IPS-NIHi7 (cell line): ENCODE measurements around the gene TTLL12.
A peak's percentile ranks its signal among the peaks of the same experiment; 100 is the strongest.

Source experiments
- DNase-seq: peaks from one replicate; pipeline ENCODE4 v3.0.0; 2012; ENCODE audit warnings: mixed read lengths; ENCODE audit errors: extremely low spot score

Gene TTLL12

DNA sequence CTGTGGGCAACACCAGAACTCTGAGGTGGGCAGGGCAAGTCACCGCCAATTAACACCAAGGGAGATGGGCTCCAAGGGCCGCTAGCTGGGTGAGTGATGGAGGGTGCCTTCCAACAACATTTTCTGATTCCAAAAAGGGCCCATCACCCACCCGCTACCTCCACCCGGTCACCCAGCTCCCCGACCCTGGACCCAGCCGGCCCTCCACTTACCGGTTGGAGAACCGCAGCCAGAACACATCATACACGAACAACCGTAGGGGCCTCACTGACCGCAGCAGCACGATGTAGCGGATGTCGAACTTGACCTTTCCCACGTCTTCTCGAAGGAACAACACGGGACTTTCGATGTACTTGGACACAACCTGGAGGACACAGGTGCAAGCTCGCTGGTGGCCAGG lies 14.7 kb downstream of the TTLL12 start:
- no peak for DNase-seq

DNA sequence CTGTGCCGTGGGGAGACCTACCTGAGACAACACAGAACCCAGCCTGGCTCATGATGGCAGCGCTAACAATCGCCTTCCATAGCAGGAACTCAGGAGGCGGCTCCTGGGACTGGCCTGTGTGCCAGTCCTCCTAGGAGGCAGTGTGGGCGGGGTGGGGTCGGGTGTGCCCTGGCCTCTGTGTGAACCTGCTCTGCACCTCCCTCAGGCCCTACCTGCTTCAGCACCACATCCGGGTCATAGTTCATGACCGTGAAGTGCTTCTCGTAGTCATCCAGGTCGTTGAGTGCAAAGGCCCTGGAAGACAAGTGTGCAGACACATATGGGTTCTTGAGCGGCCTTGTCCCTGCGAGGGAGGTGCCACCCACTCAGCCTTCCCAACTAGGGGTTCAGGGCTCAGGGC lies 15.3 kb downstream of the TTLL12 start:
- DNase-seq, result no peak

DNA sequence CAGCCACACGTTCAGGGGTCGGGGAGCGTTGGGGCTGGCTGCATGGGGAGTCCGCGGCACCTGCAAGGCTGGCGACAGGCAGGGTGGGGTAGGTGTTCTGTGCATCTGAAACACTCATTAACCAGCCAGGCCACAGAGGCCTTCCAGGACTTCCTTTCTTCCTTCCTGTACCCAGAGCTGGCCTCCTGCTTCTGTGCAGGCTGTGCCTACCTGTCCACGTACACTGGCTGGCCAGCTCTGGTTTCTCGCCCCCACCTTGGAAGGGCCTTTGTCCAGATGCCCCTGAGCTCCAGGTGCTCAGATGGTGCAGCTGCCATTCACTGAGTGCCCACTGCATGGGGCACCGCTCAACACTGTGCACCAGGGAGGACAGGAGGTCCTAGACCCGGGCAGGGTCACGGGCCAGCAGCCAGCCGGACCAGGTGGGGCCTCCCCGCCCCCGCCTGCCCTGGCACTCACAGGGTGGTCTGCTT lies 15.9 kb downstream of the TTLL12 start:
- DNase-seq, result no peak

DNA sequence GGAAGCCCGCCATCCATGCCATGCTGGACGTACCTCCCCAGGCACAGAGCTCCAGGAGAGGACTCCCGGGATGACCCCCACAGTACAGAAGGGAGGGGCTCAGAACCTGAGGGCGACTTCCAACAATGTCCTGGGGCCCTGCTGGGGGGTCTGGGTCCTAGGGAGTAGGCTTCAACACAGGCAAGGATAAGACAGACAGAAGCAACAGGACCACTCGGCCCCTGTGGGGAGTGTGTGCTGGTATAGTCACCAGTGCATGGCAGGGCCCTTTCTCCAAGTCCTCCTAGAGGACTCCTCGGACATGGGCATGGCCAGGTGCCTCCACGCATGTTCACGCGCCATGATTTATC lies 16.8 kb downstream of the TTLL12 start:
- no peak for DNase-seq

DNA sequence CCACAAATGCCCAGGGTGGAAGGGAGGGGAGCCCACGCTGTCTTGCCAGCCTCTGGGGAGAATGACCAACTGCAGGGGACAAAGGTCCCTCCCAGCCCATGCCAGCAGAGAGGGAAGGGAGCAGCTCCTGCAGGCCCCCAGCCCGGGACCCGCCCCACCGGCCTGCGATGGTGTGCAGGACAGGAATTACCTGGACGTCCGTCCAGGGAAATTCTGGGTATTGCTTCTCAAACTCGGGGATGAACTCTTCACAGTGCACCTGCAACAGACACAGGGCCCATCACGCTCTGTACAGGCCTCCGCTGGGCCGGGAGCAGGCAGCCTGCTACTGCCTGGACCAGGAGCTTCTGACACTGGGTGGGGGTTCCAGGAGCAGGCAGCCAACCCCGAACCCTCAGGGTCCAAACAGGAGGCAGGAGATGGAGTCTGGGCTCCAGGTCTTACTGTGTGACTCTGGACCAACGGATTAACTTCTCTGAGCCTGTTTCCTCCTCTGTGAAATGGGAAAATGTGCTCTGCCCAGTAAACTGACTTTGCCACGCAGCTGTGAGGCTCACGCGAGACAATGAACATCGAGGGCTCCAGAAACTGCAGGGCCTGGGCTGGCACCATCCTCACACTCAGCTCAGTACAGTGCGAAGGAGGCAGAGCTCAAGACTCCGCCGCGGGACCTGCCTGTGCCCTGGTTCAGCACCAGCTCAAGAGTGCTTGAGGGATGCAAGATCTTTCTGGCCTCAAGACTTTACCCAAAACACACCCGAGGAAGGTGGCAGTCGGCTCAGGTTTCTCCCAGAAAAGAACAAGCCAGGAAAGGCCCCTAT lies 17.4 kb downstream of the TTLL12 start:
- no peak for DNase-seq

DNA sequence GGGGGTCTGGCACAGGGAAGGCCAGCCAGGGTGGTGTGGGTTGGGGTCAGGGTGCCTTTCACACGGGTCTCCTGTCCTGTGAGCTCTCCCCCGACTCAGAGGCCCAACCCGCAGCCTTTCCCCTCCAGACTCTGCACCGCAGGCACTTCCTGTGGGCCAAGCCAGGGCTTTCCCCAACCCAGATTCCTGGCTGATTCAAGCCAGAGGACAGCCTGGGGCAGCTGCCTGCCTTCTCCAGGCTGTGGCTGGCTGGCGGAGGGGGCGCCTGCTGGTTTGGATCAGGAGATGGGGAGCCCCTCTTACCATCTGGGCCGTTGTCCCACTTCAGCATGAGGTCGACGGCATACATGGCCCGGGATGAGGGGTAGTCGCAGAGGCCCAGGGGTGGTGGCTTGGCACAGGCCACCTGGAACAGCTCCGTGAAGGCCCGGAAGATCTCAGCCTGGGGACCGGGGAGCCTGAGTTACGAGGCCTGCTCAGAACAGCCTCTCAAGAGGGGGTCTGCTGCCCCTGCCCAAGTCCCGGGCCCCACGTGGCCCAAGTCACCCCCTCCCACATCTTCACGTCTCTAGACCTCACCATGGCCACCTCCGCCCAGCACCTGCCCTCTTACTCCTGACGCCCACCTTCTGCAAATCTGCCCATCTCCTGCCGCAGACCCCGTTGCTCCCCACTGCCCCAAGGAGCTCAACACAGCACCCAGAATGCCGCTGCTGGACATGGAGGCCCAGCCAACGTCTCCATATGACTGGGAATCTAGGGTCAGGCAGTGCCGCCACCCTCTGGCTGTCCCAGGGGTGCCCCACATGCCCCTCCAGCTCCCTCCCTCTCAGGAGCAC lies 18.2 kb downstream of the TTLL12 start:
- DNase-seq, result no peak

DNA sequence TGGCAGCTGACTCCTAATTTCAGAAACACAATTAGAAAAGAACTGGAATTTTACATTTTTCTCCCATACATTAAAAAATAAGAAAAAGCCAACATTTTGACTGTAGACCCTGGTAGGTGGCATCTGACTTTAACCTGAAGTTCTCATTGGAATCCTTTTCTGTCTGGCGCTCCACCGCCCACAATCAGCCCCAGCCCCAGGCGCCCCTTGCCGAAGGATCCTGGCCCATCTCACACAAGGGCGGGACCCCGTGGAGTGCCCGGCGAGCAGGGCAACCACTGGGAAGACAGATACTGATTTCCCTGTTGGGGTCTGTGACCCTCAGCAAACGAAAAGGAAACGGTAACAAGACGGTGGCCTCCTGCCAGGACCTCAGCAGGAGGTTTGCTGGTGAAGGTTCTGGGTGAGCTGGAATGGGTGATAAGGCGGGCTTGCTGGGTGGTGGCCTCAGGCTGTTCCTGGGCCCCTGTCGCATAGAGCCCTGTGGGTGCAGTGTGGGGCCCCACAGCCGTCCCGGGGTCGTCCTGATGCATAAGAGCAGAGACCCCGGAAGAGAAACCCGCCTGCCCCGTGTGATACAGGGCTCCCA lies 19.8 kb downstream of the TTLL12 start:
- no peak for DNase-seq

DNA sequence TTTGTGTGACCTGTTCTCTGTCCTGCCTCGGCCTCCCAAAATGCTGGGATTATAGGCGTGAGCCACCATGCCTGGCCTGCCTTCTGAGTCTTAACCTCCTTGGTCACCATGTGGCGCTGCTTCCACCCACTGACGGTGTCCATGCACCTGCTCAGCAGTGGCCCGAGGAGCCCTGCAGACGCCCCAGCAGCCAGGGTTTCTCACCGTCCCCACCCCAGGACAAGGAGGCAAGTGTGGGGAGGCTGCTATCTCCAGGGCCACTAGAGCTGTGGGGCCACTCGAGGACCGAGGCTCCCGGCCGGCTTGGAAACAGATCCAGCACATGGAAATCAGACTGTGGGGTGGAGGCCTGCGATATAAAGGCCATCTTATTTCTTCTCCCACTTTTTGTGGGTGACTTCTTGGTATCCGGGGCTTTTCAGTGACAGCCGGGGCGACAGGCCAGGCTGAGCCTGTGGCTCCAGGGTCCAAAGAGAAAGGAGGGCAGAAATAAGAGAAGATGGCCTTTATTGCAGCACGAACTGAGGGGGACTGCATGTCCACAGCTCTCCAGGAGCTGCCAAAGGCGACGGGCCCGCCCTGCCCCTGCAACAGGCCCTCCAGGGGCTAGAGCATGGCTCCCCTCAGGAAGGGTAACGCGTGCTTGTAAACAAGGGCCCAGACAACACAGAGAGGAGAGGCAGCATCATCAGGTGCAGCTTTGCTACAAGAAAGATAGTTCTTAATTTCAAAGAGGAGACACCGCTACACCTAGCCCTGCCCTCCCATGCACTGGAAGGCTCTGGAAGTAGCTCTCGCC lies 20.6 kb downstream of the TTLL12 start:
- DNase-seq, result no peak

DNA sequence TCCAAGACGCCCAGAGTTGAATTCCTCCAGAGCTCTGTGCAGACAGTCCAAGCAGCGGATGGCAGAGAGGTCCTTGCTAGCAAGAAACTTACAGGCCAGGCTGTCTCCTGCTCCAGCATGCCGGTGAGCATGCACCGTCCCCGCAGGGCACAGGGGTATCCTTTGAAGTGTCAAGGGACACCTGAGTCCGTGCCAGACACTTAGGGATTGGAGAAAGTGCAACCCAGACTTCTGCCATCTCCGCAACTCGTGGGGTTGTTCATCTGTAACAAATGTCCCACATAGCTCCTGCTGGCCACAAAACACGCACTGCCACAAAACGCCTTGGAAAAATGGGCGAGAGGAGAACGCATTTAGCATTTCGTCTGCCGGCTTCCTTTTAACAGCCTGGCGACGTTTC lies 22.3 kb downstream of the TTLL12 start:
- no peak for DNase-seq

DNA sequence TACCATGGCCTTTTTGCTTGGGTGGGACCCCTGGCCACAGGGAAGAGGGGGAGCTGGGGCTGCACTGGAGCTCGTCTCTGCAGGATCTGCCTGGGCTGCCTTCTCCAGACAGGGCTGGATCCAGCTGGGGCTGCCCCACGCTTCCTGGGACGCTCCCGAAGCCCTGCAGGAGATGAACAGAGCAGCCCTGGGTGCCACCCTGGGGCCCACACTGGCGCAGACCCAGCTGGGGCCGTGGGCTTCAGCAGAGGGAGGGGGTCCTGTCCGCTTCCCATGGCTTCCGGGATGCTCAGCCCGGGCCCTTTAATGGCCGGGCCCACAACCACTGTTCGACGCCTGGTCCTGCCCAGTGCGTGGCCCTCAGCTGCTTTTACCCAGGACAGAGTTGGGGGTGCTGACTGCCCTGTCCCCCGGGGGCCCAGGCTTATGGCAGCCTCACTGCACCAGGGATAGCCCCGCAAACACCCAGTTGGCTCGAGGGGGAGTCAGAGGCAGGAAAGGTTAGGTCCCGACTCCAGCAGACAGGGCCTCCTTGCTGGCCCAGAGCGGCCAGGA lies 23.6 kb downstream of the TTLL12 start:
- DNase-seq, result no peak

DNA sequence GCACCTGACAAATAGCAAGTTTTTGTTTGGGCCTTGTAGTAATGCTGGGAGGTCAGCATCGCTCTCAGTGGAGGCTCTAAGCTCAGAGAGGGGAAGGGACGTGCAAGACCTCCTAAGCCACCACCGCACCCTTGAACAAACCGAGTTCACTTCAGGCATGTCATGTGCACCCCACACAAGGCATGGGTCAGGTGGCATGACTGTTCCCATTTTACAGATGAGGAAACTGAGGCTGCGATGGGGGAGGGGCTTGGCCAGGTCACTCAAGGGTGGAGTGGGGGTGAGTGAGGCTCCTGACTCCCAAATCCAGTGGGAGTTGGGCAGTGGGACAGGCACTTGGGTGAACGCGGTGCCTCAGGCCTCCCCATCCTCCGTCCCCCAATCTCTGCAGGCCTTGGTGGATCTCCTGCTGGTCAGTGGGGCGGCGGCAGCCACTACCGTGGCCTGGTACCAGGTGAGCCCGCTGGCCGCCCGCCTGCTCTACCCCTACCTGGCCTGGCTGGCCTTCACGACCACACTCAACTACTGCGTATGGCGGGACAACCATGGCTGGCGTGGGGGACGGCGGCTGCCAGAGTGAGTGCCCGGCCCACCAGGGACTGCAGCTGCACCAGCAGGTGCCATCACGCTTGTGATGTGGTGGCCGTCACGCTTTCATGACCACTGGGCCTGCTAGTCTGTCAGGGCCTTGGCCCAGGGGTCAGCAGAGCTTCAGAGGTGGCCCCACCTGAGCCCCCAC lies 24.4 kb downstream of the TTLL12 start:
- no peak for DNase-seq

DNA sequence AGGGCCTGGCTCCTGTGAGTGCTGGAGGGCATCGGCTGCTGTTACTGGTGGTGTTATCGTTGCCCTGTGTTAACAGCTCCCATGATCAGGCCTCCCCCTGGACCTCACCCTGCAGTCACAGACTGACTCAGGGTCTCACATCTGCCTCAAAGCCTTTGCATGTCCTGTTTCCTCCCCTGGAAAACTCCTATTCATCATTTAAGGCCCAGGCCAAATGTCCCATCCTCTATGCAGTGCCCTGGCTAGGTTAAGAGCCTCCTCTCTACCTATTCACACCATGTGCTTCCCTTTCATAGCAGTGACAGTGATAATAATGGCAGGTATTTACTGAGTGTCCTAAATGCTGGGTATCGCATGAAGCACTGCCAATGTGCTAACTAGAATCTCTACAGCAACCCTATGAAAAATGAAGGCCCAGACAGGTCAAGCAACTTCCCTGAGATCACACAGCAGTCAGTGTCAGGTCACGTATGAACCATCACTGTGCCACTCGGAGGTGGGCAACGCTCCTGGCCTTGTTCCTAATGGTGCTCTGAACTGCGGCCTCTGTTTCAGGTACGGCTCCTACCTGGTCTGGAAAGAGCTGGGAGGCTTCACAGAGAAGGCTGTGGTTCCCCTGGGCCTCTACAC lies 26.3 kb downstream of the TTLL12 start:
- no peak for DNase-seq

DNA sequence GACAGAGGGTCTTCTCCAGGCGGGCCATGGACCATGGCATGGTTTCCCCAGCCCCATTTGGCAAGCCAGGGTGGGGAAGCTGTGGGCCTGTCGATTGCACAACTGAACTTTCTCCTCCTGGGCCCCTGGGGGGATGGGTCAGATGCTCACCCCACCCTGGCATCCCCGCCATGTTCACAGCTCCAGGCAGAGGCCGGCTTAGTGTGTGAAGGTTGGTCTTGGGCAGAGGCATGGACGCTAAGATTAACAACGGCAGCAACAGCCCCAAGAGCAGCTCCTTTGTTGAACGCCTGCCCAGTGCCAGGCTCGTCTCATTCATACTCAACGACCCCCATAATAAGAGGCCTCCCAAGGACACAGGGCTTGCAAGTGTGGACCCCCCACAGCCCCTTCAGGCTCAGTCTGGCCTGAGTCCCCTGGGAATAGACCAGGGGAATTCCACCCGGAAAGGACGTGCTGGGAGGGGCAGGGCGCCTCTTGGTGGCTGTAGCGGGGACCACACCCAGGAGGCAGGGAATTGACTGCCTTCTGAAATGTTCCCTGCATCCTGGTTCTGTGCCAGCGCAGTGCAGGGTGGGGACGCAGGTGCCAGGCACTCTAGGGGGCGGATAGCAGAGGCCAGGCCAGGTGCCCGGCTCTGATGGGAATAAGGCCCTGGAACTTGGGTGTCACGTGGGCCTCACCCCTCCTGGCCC lies 27.3 kb downstream of the TTLL12 start:
- DNase-seq, result peak; percentile 71

DNA sequence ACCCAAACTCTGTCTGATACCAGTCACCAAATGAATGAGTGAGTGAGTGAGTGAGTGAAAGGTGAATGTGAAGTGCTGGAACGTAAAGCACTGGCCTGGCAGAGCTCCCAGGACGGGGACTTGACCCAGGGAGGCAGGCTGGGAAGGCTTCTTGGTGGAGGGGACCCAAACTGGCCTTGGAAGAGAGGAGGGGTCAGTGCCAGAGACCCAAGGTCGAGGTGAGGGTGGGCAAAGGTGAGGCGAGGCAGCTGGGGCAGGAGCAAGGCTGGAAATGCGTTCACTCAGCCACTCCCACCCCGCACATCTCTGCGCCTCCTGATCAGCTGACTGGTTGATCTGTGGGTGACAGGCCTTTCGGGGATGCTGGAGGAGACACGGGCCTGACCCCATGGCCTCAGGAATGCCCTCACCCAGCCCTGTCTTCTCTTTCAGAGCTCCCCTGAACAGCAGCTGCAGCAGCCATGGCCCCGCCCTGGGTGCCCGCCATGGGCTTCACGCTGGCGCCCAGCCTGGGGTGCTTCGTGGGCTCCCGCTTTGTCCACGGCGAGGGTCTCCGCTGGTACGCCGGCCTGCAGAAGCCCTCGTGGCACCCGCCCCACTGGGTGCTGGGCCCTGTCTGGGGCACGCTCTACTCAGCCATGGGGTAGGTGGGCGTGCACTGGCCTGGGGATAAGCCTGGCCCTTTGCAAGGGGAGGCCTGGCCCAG lies 28.0 kb downstream of the TTLL12 start:
- DNase-seq, result no peak

DNA sequence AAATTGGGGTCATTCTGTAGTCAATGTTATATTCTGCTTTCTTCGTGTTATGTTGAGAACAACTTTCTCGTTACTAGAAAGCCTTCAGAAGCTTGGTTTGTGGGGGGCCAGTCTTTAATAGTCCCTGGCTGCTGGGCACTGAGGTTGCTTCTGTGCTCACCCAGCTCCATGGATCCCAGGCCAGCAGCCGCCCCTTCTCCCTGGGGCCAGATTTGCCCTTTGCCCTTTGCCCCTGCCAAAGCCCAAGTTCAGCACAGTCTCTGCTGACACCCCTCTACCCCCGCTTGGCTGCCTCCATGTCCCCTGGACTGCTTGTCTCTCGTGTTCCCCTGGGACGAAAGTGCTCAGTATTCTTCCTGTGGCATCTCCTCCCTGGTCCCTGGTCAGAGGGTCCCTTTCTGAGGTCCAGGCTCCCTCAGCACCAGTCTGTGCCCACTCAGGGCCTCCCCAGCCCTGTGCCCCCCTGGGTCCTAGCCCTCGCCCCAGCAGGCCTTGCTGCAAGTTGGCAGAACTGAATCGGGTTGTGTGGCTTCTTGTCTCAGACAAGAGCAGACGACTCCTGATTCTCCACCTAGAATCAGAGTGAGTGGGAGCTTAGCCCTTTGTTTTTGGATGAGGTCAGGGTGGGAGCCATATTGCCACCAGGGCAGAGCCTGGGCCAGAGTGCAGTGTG lies 28.9 kb downstream of the TTLL12 start:
- no peak for DNase-seq

DNA sequence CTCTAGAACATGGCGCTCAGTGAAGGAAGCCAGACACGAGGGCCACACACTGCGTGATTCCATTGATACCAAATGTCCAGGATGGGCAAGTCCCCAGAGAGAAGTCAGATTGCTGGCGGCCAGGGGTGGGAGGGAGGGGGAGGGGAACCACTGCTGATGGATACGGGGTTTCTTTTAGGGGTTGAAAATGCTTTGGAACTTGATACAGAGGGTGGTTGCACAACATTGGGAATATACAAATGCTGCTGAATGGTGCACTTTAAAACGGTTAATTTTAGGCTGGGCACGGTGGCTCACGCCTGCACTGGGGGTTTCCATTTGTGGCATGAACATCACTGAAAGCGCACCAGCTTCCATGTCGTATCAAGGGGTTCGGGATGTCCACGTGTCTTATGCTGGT lies 30.5 kb downstream of the TTLL12 start:
- DNase-seq, result no peak

DNA sequence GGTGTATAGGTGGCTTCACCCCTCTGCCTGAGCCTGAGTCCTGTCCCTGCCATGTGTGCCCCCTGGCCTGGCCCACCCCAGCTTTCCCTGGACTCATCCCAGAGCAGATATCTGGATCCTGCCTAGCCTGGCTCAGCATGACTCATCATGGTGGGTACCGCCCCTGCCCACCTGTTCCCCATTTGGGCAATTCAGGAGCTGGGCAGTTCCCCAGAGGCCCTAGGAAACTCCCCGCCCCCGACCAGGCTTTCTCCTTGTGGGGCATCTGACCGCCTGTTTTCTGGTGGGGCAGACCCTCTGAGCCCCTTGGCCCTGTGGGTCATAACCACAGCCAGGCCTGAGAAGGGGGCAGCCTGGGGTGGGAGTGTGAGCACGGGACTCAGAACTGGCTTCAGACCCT lies 31.1 kb downstream of the TTLL12 start:
- no peak for DNase-seq

DNA sequence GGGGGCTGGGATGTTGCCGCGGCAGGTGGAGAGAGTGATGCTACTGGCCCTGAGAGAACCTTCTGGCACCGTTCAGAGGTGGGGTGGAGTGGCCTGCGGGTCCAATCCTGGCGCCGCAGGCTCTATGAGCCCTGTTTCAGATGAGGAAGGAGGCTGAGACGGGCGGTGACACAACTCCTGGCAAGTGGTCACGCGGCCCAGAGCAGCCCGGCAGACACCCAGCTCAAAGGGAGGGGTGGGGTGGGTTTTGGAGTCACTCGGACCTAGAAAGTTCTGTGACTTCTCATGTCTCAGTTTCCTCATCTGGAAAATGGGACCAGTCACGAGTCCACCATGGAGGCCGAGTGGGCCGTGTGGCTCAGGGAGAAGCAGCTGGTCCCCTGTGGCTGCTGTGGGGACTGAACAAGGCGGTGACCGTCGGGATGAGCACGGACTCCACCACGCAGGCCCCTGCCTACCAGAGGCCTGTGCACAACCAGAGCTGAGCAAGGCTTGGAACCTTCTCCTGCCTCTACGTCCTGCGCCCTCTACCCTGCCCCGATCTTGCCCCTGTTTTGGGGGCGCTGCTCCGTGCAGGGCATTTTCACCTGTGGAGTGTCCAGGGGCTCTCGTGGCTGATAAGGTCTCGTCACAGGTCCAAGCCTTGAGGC lies 31.9 kb downstream of the TTLL12 start:
- DNase-seq, result no peak
